IMR-90 (cell line): ENCODE results near the gene SRRM2. TPM values are rescaled to one million over a fixed set of nuclear protein-coding genes. Genes with fewer than 3 reads are reported as not detected.

Experiments
- ATAC-seq: fragments of 200-7000 bp; cut with Tn5 transposase; 2 replicates; pipeline ENCODE4 v1.9.1; 2020; ENCODE audit warnings: low read depth, mild to moderate bottlenecking, moderate library complexity
- BruUV-seq: library from RNA; stranded (reverse); fragments of 400-500 nt; replicated peaks from 2 replicates; lab custom pipeline; 2021; lab: Mats Ljungman, UMichigan
- CTCF ChIA-PET: fragments of 300-600 bp; formaldehyde crosslinking; extraction: SDS; loops from one replicate; lab custom pipeline; 2021; ENCODE audit warnings: antibody characterized with exemption; lab: Yijun Ruan, JAX
- POLR2A ChIA-PET: fragments of 300-600 bp; sonication (Branson Sonifier 250); formaldehyde crosslinking; loops from one replicate; lab custom pipeline; 2022; ENCODE audit warnings: antibody characterized with exemption; ENCODE audit not compliant: unreplicated experiment; lab: Charles Lee
- DNase-seq: peaks from one replicate; pipeline ENCODE4 v3.0.0; 2013
- H2AFZ ChIP-seq: replicated peaks from 2 replicates; pipeline ENCODE3; 2013; ENCODE audit warnings: low read length, mild to moderate bottlenecking; ENCODE audit not compliant: poor library complexity
- H2AK5ac ChIP-seq: 2 replicates; pipeline ENCODE4 v1.6.1; 2013; ENCODE audit warnings: low read depth, low read length, inconsistent platforms
- H2AK9ac ChIP-seq: replicated peaks from 2 replicates; pipeline ENCODE3; 2013; ENCODE audit warnings: mild to moderate bottlenecking, low read depth, low read length, moderate library complexity; ENCODE audit not compliant: poor library complexity
- H2BK120ac ChIP-seq: 2 replicates; pipeline ENCODE4 v1.6.1; 2013; ENCODE audit warnings: low read depth, low read length, inconsistent platforms
- H2BK15ac ChIP-seq: 3 replicates; pipeline ENCODE4 v1.6.1; 2013; ENCODE audit warnings: low read depth, low read length, inconsistent platforms
- H2BK20ac ChIP-seq: 2 replicates; pipeline ENCODE4 v1.6.1; 2013; ENCODE audit warnings: low read depth, mild to moderate bottlenecking, inconsistent platforms, low read length, moderate library complexity
- H2BK5ac ChIP-seq: 2 replicates; pipeline ENCODE4 v1.6.1; 2013; ENCODE audit warnings: mild to moderate bottlenecking, low read depth, low read length, inconsistent platforms; ENCODE audit not compliant: poor library complexity, severe bottlenecking
- H3K14ac ChIP-seq: replicated peaks from 2 replicates; pipeline ENCODE4 v1.6.1; 2013; ENCODE audit warnings: low read depth, low read length, inconsistent platforms
- H3K18ac ChIP-seq: 2 replicates; pipeline ENCODE4 v1.6.1; 2013; ENCODE audit warnings: low read depth, low read length, control low read depth
- H3K23ac ChIP-seq: 2 replicates; pipeline ENCODE4 v1.6.1; 2013; ENCODE audit warnings: low read depth, low read length, inconsistent platforms
- H3K27ac ChIP-seq: 2 replicates; pipeline ENCODE4 v1.5.1; 2013; ENCODE audit warnings: mild to moderate bottlenecking, control low read depth, low read length; ENCODE audit not compliant: insufficient read depth
- H3K27me3 ChIP-seq: 2 replicates; pipeline ENCODE4 v1.6.1; 2013; ENCODE audit warnings: low read length; ENCODE audit not compliant: control insufficient read depth, insufficient read depth
- H3K36me3 ChIP-seq: 2 replicates; pipeline ENCODE4 v1.6.1; 2013; ENCODE audit warnings: low read length, mixed read lengths; ENCODE audit not compliant: control insufficient read depth, insufficient read depth
- H3K4ac ChIP-seq: 2 replicates; pipeline ENCODE4 v1.6.1; 2013; ENCODE audit warnings: low read depth, low read length, inconsistent platforms
- H3K4me1 ChIP-seq: 2 replicates; pipeline ENCODE4 v1.6.1; 2013; ENCODE audit warnings: low read length, mixed read lengths; ENCODE audit not compliant: control insufficient read depth, insufficient read depth
- H3K4me2 ChIP-seq: 2 replicates; pipeline ENCODE4 v1.6.1; 2013; ENCODE audit warnings: low read depth, mild to moderate bottlenecking, control low read depth, low read length, moderate library complexity
- H3K4me3 ChIP-seq: 2 replicates; pipeline ENCODE4 v1.5.1; 2013; ENCODE audit warnings: low read depth, mild to moderate bottlenecking, control low read depth, low read length, moderate library complexity; ENCODE audit not compliant: insufficient read depth
- H3K56ac ChIP-seq: 2 replicates; pipeline ENCODE4 v1.6.1; 2013; ENCODE audit warnings: low read length, inconsistent platforms; ENCODE audit not compliant: insufficient read depth; ENCODE audit errors: extremely low read depth
- H3K79me1 ChIP-seq, 2 experiments: 2 replicates each; pipeline ENCODE4 v1.6.1; 2013; ENCODE audit warnings: low read length in 2 of 2, inconsistent platforms in 1 of 2, low read depth in 1 of 2
- H3K9ac ChIP-seq: 2 replicates; pipeline ENCODE4 v1.6.1; 2013; ENCODE audit warnings: low read depth, low read length, control low read depth
- H3K9me1 ChIP-seq: 2 replicates; pipeline ENCODE4 v1.6.1; 2013; ENCODE audit warnings: low read length, inconsistent platforms; ENCODE audit not compliant: insufficient read depth
- H3K9me3 ChIP-seq: 2 replicates; pipeline ENCODE4 v1.6.1; 2013; ENCODE audit warnings: low read length; ENCODE audit not compliant: control insufficient read depth, insufficient read depth
- H4K20me1 ChIP-seq: 2 replicates; pipeline ENCODE4 v1.6.1; 2013; ENCODE audit warnings: low read length, inconsistent platforms; ENCODE audit not compliant: insufficient read depth
- H4K5ac ChIP-seq: 2 replicates; pipeline ENCODE4 v1.6.1; 2013; ENCODE audit warnings: mild to moderate bottlenecking, low read depth, low read length, control low read depth
- H4K8ac ChIP-seq, 2 experiments: 2 replicates each; pipeline ENCODE4 v1.6.1; 2013; ENCODE audit warnings: low read depth in 2 of 2, low read length in 2 of 2, control low read depth in 1 of 2, inconsistent platforms in 1 of 2
- H4K91ac ChIP-seq: 2 replicates; pipeline ENCODE4 v1.6.1; 2013; ENCODE audit warnings: low read depth, low read length, inconsistent platforms; ENCODE audit not compliant: insufficient read depth
- ELK1 ChIP-seq: fragments of 150-350 bp; IDR thresholded peaks from 2 replicates; pipeline ENCODE4 v1.6.1; 2016; ENCODE audit warnings: low read depth, mild to moderate bottlenecking, low read length, moderate library complexity, borderline replicate concordance
- RCOR1 ChIP-seq: IDR thresholded peaks from 2 replicates; pipeline ENCODE4 v1.6.1; 2012; ENCODE audit warnings: mild to moderate bottlenecking, low read length, improper control_type of control experiment; ENCODE audit not compliant: insufficient replicate concordance
- SMC3 ChIP-seq: fragments of 150-350 bp; IDR thresholded peaks from 2 replicates; pipeline ENCODE4 v1.6.1; 2016; ENCODE audit warnings: low read depth, mild to moderate bottlenecking, antibody characterized with exemption, low read length, moderate library complexity
- USF2 ChIP-seq: fragments of 150-350 bp; IDR thresholded peaks from 2 replicates; pipeline ENCODE4 v1.6.1; 2017; ENCODE audit warnings: mild to moderate bottlenecking, antibody characterized with exemption, low read length, low read depth
- WGBS, 2 experiments: methylation state at CpG; one replicate each; pipeline versions ENCODE4 v1.1.5 to v1.1.7; 2013; ENCODE audit warnings: missing lambda C conversion rate in 2 of 2; ENCODE audit not compliant: insufficient read length in 1 of 2; ENCODE audit errors: extremely low coverage in 2 of 2; 5-methylcytosine and 5-hydroxymethylcytosine counted together
- dilution Hi-C: fragments of 300-500 bp; cut with HindIII; formaldehyde crosslinking; loops from one replicate; pipeline ENCODE4 v1.14.3; 2018; ENCODE audit warnings: low sequenced_read_pairs; ENCODE audit not compliant: unreplicated experiment
- in situ Hi-C: fragments of 300-500 bp; cut with MboI; formaldehyde crosslinking; loops from 3 replicates; pipeline ENCODE4 v1.14.3; 2019; ENCODE audit warnings: low sequenced_read_pairs, inconsistent platforms, mixed read lengths
- intact Hi-C: fragments of 100-400 bp; cut with micrococcal nuclease; formaldehyde crosslinking; loops from 2 replicates; pipeline ENCODE4 v1.10.0; 2022
- polyA plus RNA-seq, 3 experiments: library from polyadenylated mRNA; depleted of rRNA; stranded (reverse); fragments of >200 nt; gene quantifications; 2 replicates each; pipeline ENCODE4 v1.2.3, GENCODE V29; 2012; ENCODE audit warnings: low replicate concordance in 1 of 3
- total RNA-seq: library from RNA; depleted of rRNA; stranded (reverse); fragments of >200 nt; gene quantifications from 2 replicates; pipeline ENCODE4 v1.2.3, GENCODE V29; 2012

SRRM2 gene
- total and polyA plus RNA-seq, 2 of the 4 experiments (the other 2 are of a cell fraction), result 20.3 to 300 TPM

GRCh38 chr16:2734844-2735515 lies 17.5 kb upstream of the SRRM2 start:
- no peaks in the 10 kb centered on the region for H4K20me1 ChIP-seq
- 84% methylated on average over 3 of the region's 10 CpGs; no CpG with 5 or more reads in 1 of the 2 experiments for WGBS, 2 experiments
- no peak overlapping the region for H3K4ac ChIP-seq
- no peaks in the 10 kb centered on the region for H3K9me3 ChIP-seq
- H3K4me3 ChIP-seq, result no peak overlapping the region
- H3K18ac ChIP-seq, result no peak overlapping the region
- no peak overlapping the region for H2BK15ac ChIP-seq
- in situ Hi-C loops, result no loop called here
- TF ChIP-seq SMC3, result no peak
- TF ChIP-seq ELK1, result no peak
- TF ChIP-seq RCOR1, result no peak
- no peak for TF ChIP-seq USF2
- H2AK9ac ChIP-seq, result peak overlapping the region; percentile 61
- no TSS peak for BruUV-seq
- peaks cover 5% of the 10 kb centered on the region for H3K27me3 ChIP-seq
- no peak overlapping the region for H4K8ac ChIP-seq
- dilution Hi-C loops, result no loop called here
- H3K36me3 ChIP-seq, result no peaks in the 10 kb centered on the region
- H2AK5ac ChIP-seq, result no peak overlapping the region
- no peak overlapping the region for H3K4me2 ChIP-seq
- no peak overlapping the region for H2BK5ac ChIP-seq
- H3K14ac ChIP-seq, result no peak overlapping the region
- H3K23ac ChIP-seq, result no peak overlapping the region
- no peak overlapping the region for H2BK20ac ChIP-seq
- no peak overlapping the region for H4K91ac ChIP-seq
- no peaks in the 10 kb centered on the region for H3K4me1 ChIP-seq
- POLR2A ChIA-PET, result no interaction called here
- no peaks in the 10 kb centered on the region for H3K79me1 ChIP-seq
- no peak overlapping the region for H3K27ac ChIP-seq
- no peak overlapping the region for H4K5ac ChIP-seq
- DNase-seq (no peak), ATAC-seq (no peak)
- CTCF ChIA-PET, result no interaction called here
- H3K9ac ChIP-seq, result no peak overlapping the region
- intact Hi-C loops, result no loop called here
- no peaks in the 10 kb centered on the region for H3K9me1 ChIP-seq
- H3K56ac ChIP-seq, result no peak overlapping the region
- no peak overlapping the region for H2BK120ac ChIP-seq
- H2AFZ ChIP-seq, result no peak overlapping the region
